GM21515 (cell line): ENCODE measurements around the gene KLC3.
"Not testable (repeated sequence)": the region's sequence is repeated elsewhere in the genome, so short reads cannot be mapped to it uniquely, and the experiment has no call there.

Experiments used
- ATAC-seq: cut with Tn5 transposase; IDR thresholded peaks from one replicate; pipeline ENCODE4 v1.9.1; 2021; ENCODE audit not compliant: unreplicated experiment

The KLC3 gene

GRCh38 chr19:45315304-45315703, 25.2 kb upstream of the KLC3 start:
- ATAC-seq = no peak

DNA sequence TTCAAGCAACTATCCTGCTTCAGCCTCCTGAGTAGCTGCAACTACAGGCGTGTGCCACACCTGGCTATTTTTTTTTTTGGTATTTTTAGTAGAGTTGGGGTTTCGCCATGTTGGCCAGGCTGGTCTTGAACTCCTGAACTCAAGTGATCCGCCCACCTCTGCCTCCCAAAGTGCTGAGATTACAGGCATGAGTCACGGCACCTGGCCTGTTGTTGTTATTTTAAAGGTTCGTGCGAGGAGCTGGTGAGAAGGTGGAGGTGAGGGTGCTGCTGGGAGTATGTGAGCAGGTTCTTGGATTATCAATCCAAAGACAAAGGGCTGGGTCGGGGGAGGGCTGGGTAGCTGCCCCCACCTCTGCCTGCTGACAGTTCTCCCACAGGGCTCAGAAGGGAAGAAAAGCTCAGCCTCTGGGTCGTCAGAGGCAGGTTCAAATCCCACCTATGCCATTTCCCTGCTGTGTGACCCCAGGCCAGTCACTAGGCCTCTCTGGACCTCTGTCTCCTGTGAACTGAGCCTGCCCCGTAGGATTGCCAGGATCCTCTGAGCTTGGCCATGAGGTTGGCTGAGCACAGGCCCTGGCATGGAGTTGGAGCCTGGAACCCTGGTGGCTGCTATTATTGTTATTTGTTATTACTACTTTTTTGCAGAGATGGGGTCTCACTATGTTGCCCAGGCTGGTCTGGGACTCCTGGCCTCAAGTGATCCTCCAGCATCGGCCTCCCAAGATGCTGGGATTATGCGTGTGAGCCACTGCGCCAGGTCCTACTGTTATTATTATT, 19.4 kb upstream of the KLC3 start:
- ATAC-seq = no peak

GRCh38 chr19:45321848-45322247, 18.7 kb upstream of the KLC3 start:
- no peak for ATAC-seq

- no peak for ATAC-seq
Measured at GRCh38 chr19:45322311-45322710, 18.2 kb upstream of the KLC3 start.

- ATAC-seq = no peak
Measured at GRCh38 chr19:45322744-45323281, 17.7 kb upstream of the KLC3 start, which contains the start of gene CKM. CKM (minus strand) TSS chr19:45322875; CDS start chr19:45319713, 3,162 bp downstream.

GRCh38 chr19:45323671-45324081, 16.9 kb upstream of the KLC3 start:
- no peak for ATAC-seq

DNA sequence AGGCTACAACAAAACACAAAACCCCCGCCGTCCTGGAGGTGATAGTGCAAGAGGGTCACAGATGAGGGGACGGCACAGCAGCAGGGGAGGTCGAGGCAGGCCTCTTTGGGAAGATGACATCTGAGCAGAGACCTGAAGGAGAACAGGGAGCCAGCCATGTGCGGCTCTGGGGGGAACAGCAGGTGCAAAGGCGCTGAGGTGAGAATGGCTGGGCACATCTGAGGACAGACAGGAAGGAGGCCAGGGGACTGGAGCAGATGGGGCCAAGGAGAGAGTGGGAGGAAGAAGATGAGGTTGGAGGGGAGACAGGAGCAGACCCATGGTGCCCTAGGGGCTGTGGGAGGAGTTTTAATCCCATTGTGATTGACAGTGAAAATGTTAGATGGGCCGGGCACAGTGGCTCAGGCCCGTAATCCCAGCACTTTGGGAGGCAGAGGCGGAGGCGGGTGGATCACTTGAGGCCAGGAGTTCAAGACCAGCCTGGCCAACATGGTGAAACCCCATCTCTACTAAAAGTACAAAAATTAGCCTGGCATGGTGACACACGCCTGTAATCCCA, 16.1 kb upstream of the KLC3 start:
- ATAC-seq = no peak

DNA sequence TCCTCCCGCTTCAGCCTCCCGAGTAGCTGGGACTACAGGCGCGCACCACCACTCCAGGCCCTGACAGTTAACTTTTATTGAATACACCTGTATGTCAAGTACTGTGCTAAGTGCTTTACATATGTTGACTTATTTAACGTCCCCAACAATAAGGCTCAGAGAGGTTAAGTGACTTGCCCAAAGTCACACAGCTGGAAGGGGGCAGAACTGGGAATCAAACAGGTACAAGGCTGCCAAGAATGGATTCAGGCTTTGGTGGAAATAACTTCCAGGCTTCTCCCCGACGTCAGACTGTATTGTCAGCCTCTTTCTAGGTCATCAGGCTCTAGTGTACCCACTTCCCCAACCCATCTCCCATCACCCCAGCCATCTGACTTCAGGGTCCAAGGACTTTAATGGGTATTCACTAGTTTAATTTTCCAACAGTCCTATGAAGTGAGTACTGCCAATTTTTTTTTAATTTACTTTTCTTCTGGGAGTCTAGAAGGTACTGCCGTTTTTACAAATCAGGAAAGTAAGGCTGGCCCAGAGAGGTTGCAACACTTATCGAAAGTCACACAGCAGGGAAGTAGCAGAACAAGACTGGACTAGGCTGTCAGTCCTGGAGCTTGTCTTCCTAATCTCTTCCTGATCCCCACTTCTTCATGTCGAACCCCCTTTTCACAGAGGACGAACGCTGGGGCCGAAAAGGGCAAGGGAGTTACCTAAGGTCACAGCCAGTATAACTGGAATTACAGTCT, 13.0 kb upstream of the KLC3 start:
- ATAC-seq = no peak

DNA sequence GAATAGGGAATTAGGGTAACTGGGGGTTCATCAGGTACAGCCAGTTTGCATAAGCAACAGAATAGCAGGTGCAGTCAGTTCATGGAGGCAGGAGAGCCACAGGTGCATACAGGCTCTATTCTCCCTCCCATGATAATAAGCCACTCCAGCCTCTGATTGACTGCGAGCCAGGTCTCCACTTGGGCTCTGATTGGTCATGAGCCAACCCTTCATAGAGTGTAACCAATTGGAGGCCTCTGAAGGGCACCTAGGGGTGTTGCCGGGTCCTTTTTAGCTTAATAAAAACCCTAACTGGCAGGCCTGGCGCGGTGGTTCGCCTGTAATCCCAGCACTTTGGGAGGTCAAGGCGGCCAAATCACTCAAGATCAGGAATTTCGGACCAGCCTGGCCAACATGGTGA, 9.1 kb upstream of the KLC3 start:
- no peak for ATAC-seq

- ATAC-seq = no peak
Measured at GRCh38 chr19:45333609-45334303, 6.8 kb upstream of the KLC3 start.

- not testable (repeated sequence) for ATAC-seq
Measured at GRCh38 chr19:45334881-45335280, 5.7 kb upstream of the KLC3 start.

GRCh38 chr19:45336696-45337251, 3.8 kb upstream of the KLC3 start:
- ATAC-seq = no peak

- no peak for ATAC-seq
Measured at GRCh38 chr19:45339629-45340028, 921 bp upstream of the KLC3 start.

DNA sequence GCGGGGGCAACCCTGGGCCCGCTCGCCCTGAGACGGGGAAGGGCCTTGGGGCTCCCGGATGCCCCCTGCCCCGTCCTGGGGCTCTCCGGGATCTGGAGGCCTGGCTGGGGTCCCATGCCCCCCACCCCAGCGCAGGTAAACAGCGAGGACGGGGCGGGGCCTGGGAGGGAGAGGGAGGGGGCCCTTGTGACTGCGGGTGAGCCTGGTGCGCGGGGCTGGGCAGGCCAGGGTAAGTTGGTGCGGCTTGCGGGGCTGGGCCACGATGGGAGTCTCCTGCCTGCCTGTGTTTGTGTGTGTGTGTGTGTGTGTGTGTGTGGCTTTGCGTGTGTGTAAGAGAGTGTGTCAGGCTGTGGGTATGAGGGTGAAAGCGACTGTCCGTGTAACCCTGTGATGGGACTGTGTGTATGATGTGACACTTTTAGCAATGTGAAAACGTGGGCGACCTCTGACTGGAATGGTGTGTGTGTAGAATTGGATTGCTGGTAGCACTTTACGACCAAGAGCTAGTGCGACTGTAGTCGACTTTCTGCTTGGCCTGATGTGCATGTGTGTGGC, 426 bp downstream of the KLC3 start:
- no peak for ATAC-seq

DNA sequence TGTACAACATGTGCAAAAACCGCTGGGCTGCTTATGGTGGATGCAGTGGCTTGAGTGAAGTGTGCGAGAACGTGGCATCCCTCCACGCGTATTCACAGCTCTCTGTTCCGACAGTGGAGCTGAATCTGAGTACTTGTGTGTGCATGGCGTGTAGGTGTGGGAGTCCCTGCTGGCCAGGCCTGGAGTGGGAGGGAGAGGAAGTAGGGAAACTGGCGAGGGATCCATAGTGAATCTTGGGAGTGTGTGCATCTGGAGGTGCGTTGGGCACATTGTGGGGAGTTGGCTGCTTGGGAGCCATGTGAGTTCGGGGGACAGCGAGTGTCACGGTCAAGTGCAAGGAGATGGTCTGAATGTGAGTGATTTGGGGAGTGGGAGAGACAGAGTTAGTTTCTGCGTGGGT, 2.4 kb downstream of the KLC3 start:
- ATAC-seq = no peak

- no peak for ATAC-seq
Measured at GRCh38 chr19:45344621-45345505, 4.3 kb downstream of the KLC3 start.

GRCh38 chr19:45345506-45345860, 4.9 kb downstream of the KLC3 start:
- no peak for ATAC-seq

DNA sequence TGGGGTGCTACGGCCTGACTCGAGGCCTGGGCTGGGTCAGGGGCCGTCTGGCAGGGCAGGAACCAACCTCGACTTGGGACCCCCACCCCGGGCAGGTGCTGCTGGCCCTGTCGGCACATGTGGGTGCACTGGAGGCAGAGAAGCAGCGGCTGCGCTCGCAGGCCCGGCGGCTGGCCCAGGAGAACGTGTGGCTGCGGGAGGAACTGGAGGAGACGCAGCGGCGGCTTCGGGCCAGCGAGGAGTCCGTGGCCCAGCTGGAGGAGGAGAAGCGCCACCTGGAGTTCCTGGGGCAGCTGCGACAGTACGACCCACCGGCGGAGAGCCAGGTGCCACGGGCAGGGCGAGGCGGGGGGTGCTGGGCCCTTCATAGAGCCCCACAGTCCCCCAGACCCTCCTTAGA, 5.9 kb downstream of the KLC3 start:
- no peak for ATAC-seq

GRCh38 chr19:45347570-45348366, 7.2 kb downstream of the KLC3 start:
- ATAC-seq = no peak
